ENCODE results near the gene RAB13. TPM values are rescaled to one million over a fixed set of nuclear protein-coding genes. Genes with fewer than 3 reads are reported as not detected.

The RAB13 gene
- total RNA-seq, 1 donor from 2014 or later, result 24.2 TPM

GRCh38 chr1:153956997-153957715, 29.0 kb downstream of the RAB13 start:
- Histone ChIP-seq H3K36me3 (ENCODE audit: control insufficient read depth, insufficient read depth, low read length) (peaks cover 19% of the 10 kb centered on the region), H3K27me3 (ENCODE audit: control insufficient read depth, insufficient read depth, low read length) (no peaks in the 10 kb centered on the region), H3K4me3 (ENCODE audit: low read depth, low read length) (peak overlapping the region; percentile 87)
- FAIRE-seq (no peak), DNase-seq (ENCODE audit: low read depth) (no peak)
- no peak for TF ChIP-seq CTCF (IDR thresholded peaks at IDR 0.05; ENCODE audit: insufficient read depth, low read length, severe bottlenecking)

GRCh38 chr1:153954826-153955225, 31.3 kb downstream of the RAB13 start:
- no peak overlapping the region for H3K4me3 ChIP-seq (ENCODE audit: low read depth, low read length)
- peaks cover 18% of the 10 kb centered on the region for H3K36me3 ChIP-seq (ENCODE audit: control insufficient read depth, insufficient read depth, low read length)
- TF ChIP-seq CTCF (IDR thresholded peaks at IDR 0.05; ENCODE audit: insufficient read depth, low read length, severe bottlenecking), result no peak
- no peaks in the 10 kb centered on the region for H3K27me3 ChIP-seq (ENCODE audit: control insufficient read depth, insufficient read depth, low read length)
- FAIRE-seq, result no peak
- DNase-seq (ENCODE audit: low read depth), result no peak

- DNase-seq (ENCODE audit: low read depth) (no peak), FAIRE-seq (no peak)
- no peaks in the 10 kb centered on the region for H3K27me3 ChIP-seq (ENCODE audit: control insufficient read depth, insufficient read depth, low read length)
- H3K4me3 ChIP-seq (ENCODE audit: low read depth, low read length), result no peak overlapping the region
- TF ChIP-seq CTCF (IDR thresholded peaks at IDR 0.05; ENCODE audit: insufficient read depth, low read length, severe bottlenecking), result no peak
- H3K36me3 ChIP-seq (ENCODE audit: control insufficient read depth, insufficient read depth, low read length), result peaks cover 20% of the 10 kb centered on the region
Observed at GRCh38 chr1:153953859-153954365, 32.2 kb downstream of the RAB13 start.

GRCh38 chr1:153951801-153952200, 34.3 kb downstream of the RAB13 start:
- no peak for TF ChIP-seq CTCF (IDR thresholded peaks at IDR 0.05; ENCODE audit: insufficient read depth, low read length, severe bottlenecking)
- H3K4me3 ChIP-seq (ENCODE audit: low read depth, low read length), result no peak overlapping the region
- DNase-seq (ENCODE audit: low read depth), result peak; percentile 69
- no peaks in the 10 kb centered on the region for H3K27me3 ChIP-seq (ENCODE audit: control insufficient read depth, insufficient read depth, low read length)
- peaks cover 25% of the 10 kb centered on the region for H3K36me3 ChIP-seq (ENCODE audit: control insufficient read depth, insufficient read depth, low read length)
- FAIRE-seq, result no peak

GRCh38 chr1:153951183-153951582, 35.0 kb downstream of the RAB13 start:
- TF ChIP-seq CTCF (IDR thresholded peaks at IDR 0.05; ENCODE audit: insufficient read depth, low read length, severe bottlenecking), result no peak
- Histone ChIP-seq H3K27me3 (ENCODE audit: control insufficient read depth, insufficient read depth, low read length) (no peaks in the 10 kb centered on the region), H3K36me3 (ENCODE audit: control insufficient read depth, insufficient read depth, low read length) (peaks cover 25% of the 10 kb centered on the region), H3K4me3 (ENCODE audit: low read depth, low read length) (no peak overlapping the region)
- FAIRE-seq, result no peak
- DNase-seq (ENCODE audit: low read depth), result no peak
